Inferior parietal cortex (tissue), 1 donor: ENCODE results near the gene MYO3B.
"Not testable (repeated sequence)": the region's sequence is repeated elsewhere in the genome, so short reads cannot be mapped to it uniquely, and the experiment has no call there.

Experiments
- DNase-seq: peaks from one replicate; pipeline ENCODE4 v3.0.0-alpha.2; 2016; ENCODE audit errors: extremely low spot score

The MYO3B gene

GRCh38 chr2:170472498-170472897 lies 294.6 kb downstream of the MYO3B start:
- not testable (repeated sequence) for DNase-seq

GRCh38 chr2:170475878-170476277 lies 297.9 kb downstream of the MYO3B start:
- no peak for DNase-seq

GRCh38 chr2:170477630-170478029 lies 299.7 kb downstream of the MYO3B start:
- DNase-seq, result no peak

- DNase-seq, result no peak
These were observed 303.3 kb downstream of the MYO3B start for GRCh38 chr2:170481201-170481600.

GRCh38 chr2:170484552-170484951 lies 306.6 kb downstream of the MYO3B start:
- DNase-seq, result no peak

GRCh38 chr2:170485254-170486026 lies 307.5 kb downstream of the MYO3B start:
- no peak for DNase-seq

GRCh38 chr2:170486730-170487129 lies 308.8 kb downstream of the MYO3B start:
- no peak for DNase-seq

- no peak for DNase-seq
These were observed 310.9 kb downstream of the MYO3B start for GRCh38 chr2:170488807-170489206.

- DNase-seq, result no peak
These were observed 314.1 kb downstream of the MYO3B start for GRCh38 chr2:170492010-170492409.

- DNase-seq, result no peak
These were observed 315.6 kb downstream of the MYO3B start for GRCh38 chr2:170493426-170494097.

- no peak for DNase-seq
These were observed 317.9 kb downstream of the MYO3B start for GRCh38 chr2:170495896-170496295.

GRCh38 chr2:170498619-170499018 lies 320.7 kb downstream of the MYO3B start:
- no peak for DNase-seq

- no peak for DNase-seq
These were observed 322.2 kb downstream of the MYO3B start for GRCh38 chr2:170500104-170500503.

GRCh38 chr2:170500770-170501169 lies 322.8 kb downstream of the MYO3B start:
- peak; percentile 65 for DNase-seq

- DNase-seq, result no peak
These were observed 323.6 kb downstream of the MYO3B start for GRCh38 chr2:170501421-170502043.

GRCh38 chr2:170502361-170503130 lies 324.6 kb downstream of the MYO3B start:
- no peak for DNase-seq

GRCh38 chr2:170503563-170503962 lies 325.6 kb downstream of the MYO3B start:
- DNase-seq, result no peak

GRCh38 chr2:170503971-170504809 lies 326.2 kb downstream of the MYO3B start:
- no peak for DNase-seq

- DNase-seq, result no peak
These were observed 326.8 kb downstream of the MYO3B start for GRCh38 chr2:170504810-170505145.

GRCh38 chr2:170505631-170506275 lies 327.8 kb downstream of the MYO3B start:
- DNase-seq, result peak; percentile 89
